ENCODE results near the gene JARID2.

- TF ChIP-seq CTCF (IDR thresholded peaks at IDR 0.05), result no peak
- TF ChIP-seq EZH2 (IDR thresholded peaks at IDR 0.05), result no peak
Observed at GRCh38 chr6:15369838-15370237, 124.0 kb downstream of the JARID2 start.
